ENCODE data around the gene CCR9.

CCR9 gene

GRCh38 chr3:45873036-45873435 is 13.3 kb upstream of the CCR9 start:
- no peak for DNase-seq

- DNase-seq: no peak
Observed at GRCh38 chr3:45873638-45874037, 12.7 kb upstream of the CCR9 start.

GRCh38 chr3:45874677-45875346 is 11.5 kb upstream of the CCR9 start:
- DNase-seq: no peak

- no peak for DNase-seq
Observed at GRCh38 chr3:45878124-45878523, 8.2 kb upstream of the CCR9 start.

GRCh38 chr3:45880725-45881077 is 5.6 kb upstream of the CCR9 start:
- DNase-seq: no peak

GRCh38 chr3:45881078-45882022 is 5.0 kb upstream of the CCR9 start:
- DNase-seq: no peak

GRCh38 chr3:45884368-45885201 is 1.8 kb upstream of the CCR9 start:
- no peak for DNase-seq

GRCh38 chr3:45887285-45887684 is 942 bp downstream of the CCR9 start:
- no peak for DNase-seq

GRCh38 chr3:45887759-45888511 is 1.6 kb downstream of the CCR9 start:
- no peak for DNase-seq

GRCh38 chr3:45889337-45889736 is 3.0 kb downstream of the CCR9 start:
- no peak for DNase-seq

- DNase-seq: no peak
Observed at GRCh38 chr3:45890405-45890804, 4.1 kb downstream of the CCR9 start.

- no peak for DNase-seq
Observed at GRCh38 chr3:45892161-45892560, 5.8 kb downstream of the CCR9 start.

GRCh38 chr3:45894015-45894414 is 7.7 kb downstream of the CCR9 start:
- no peak for DNase-seq

GRCh38 chr3:45895686-45896468 is 9.5 kb downstream of the CCR9 start:
- DNase-seq: no peak

- DNase-seq: no peak
Observed at GRCh38 chr3:45896956-45897355, 10.6 kb downstream of the CCR9 start.

GRCh38 chr3:45904931-45905330 is 18.6 kb downstream of the CCR9 start:
- DNase-seq: no peak

GRCh38 chr3:45905755-45906154 is 19.4 kb downstream of the CCR9 start:
- no peak for DNase-seq

GRCh38 chr3:45906681-45907407 is 20.5 kb downstream of the CCR9 start:
- no peak for DNase-seq

GRCh38 chr3:45907769-45908705 is 21.7 kb downstream of the CCR9 start:
- no peak for DNase-seq

- no peak for DNase-seq
Observed at GRCh38 chr3:45908761-45909160, 22.4 kb downstream of the CCR9 start.
